ENCODE measurements around the gene SCN7A. TPM values are rescaled to one million over a fixed set of nuclear protein-coding genes. Genes with fewer than 3 reads are reported as not detected.
A peak's percentile ranks its signal among the peaks of the same experiment; 100 is the strongest.
"Not testable (repeated sequence)": the region's sequence is repeated elsewhere in the genome, so short reads cannot be mapped to it uniquely, and the experiment has no call there.

The SCN7A gene
- total RNA-seq, 3 donors from 2014 or later: 1.6 to 76.2 (median 7.5) TPM

GRCh38 chr2:166364476-166365161, 129.4 kb downstream of the SCN7A start:
- no peaks in the 10 kb centered on the region for H3K9me3 ChIP-seq
- intact Hi-C loops (cut with DNase I, micrococcal nuclease): no loop called here
- ATAC-seq (no peak), DNase-seq (no peak)
- no peaks in the 10 kb centered on the region for H3K36me3 ChIP-seq (ENCODE audit: low read depth)
- TF ChIP-seq CTCF (IDR thresholded peaks at IDR 0.05): no peak
- no peaks in the 10 kb centered on the region for H3K4me1 ChIP-seq (ENCODE audit: low read depth)
- H3K4me3 ChIP-seq: no peak overlapping the region

GRCh38 chr2:166361351-166362153, 132.5 kb downstream of the SCN7A start:
- intact Hi-C loops (cut with DNase I, micrococcal nuclease): no loop called here
- ATAC-seq (peak; percentile 70), DNase-seq (peak in 1 of 3 donors; percentile 27)
- Histone ChIP-seq H3K9me3 (no peaks in the 10 kb centered on the region), H3K4me1 (ENCODE audit: low read depth) (no peaks in the 10 kb centered on the region), H3K36me3 (ENCODE audit: low read depth) (no peaks in the 10 kb centered on the region), H3K4me3 (no peak overlapping the region)
- TF ChIP-seq CTCF (IDR thresholded peaks at IDR 0.05): no peak

- Histone ChIP-seq H3K4me3 (no peak overlapping the region), H3K9me3 (no peaks in the 10 kb centered on the region), H3K36me3 (ENCODE audit: low read depth) (no peaks in the 10 kb centered on the region), H3K4me1 (ENCODE audit: low read depth) (no peaks in the 10 kb centered on the region)
- DNase-seq (no peak), ATAC-seq (no peak)
- no peak for TF ChIP-seq CTCF (IDR thresholded peaks at IDR 0.05)
- intact Hi-C loops (cut with DNase I, micrococcal nuclease): no loop called here
These were observed 133.1 kb downstream of the SCN7A start for GRCh38 chr2:166360906-166361305.

GRCh38 chr2:166360426-166360825, 133.6 kb downstream of the SCN7A start:
- ATAC-seq: no peak
- TF ChIP-seq CTCF (IDR thresholded peaks at IDR 0.05): no peak

GRCh38 chr2:166357950-166358321, 136.1 kb downstream of the SCN7A start:
- not testable (repeated sequence) for ATAC-seq; DNase-seq; H3K36me3 ChIP-seq (ENCODE audit: low read depth)

More at GRCh38 chr2:166360426-166360825, 133.6 kb downstream of the SCN7A start:
- Histone ChIP-seq H3K9me3 (no peaks in the 10 kb centered on the region), H3K4me1 (ENCODE audit: low read depth) (no peaks in the 10 kb centered on the region), H3K4me3 (no peak overlapping the region), H3K36me3 (ENCODE audit: low read depth) (no peaks in the 10 kb centered on the region)
- intact Hi-C loops (cut with DNase I, micrococcal nuclease): no loop called here
- DNase-seq: no peak

More at GRCh38 chr2:166357950-166358321, 136.1 kb downstream of the SCN7A start:
- H3K4me1 ChIP-seq (ENCODE audit: low read depth); intact Hi-C loops (cut with DNase I, micrococcal nuclease); H3K4me3 ChIP-seq; H3K9me3 ChIP-seq: not testable (repeated sequence)

Data from mucosa of descending colon (tissue), 3 donors.